Right forelimb (tissue), 1 donor: ENCODE measurements around the gene CCNI2.

Experiments used
- DNase-seq: peaks from one replicate; pipeline ENCODE4 v3.0.0-alpha.2; 2018

CCNI2 gene

GRCh38 chr5:132750471-132751230 is 3.4 kb downstream of the CCNI2 start:
- DNase-seq, result no peak

- no peak for DNase-seq
Observed at GRCh38 chr5:132751444-132751843, 4.2 kb downstream of the CCNI2 start.

- no peak for DNase-seq
Observed at GRCh38 chr5:132751971-132752580, 4.8 kb downstream of the CCNI2 start.

- no peak for DNase-seq
Observed at GRCh38 chr5:132752581-132753125, 5.4 kb downstream of the CCNI2 start.

- no peak for DNase-seq
Observed at GRCh38 chr5:132753135-132753987, 6.1 kb downstream of the CCNI2 start.

GRCh38 chr5:132754111-132754510 is 6.9 kb downstream of the CCNI2 start:
- DNase-seq, result no peak

GRCh38 chr5:132754947-132755346 is 7.7 kb downstream of the CCNI2 start:
- no peak for DNase-seq

GRCh38 chr5:132756542-132756941 is 9.3 kb downstream of the CCNI2 start:
- no peak for DNase-seq

GRCh38 chr5:132758451-132758850 is 11.2 kb downstream of the CCNI2 start:
- DNase-seq, result no peak

- DNase-seq, result no peak
Observed at GRCh38 chr5:132759114-132760048, 12.2 kb downstream of the CCNI2 start.

- DNase-seq, result no peak
Observed at GRCh38 chr5:132760049-132760420, 12.8 kb downstream of the CCNI2 start.

- no peak for DNase-seq
Observed at GRCh38 chr5:132760601-132761317, 13.5 kb downstream of the CCNI2 start.

GRCh38 chr5:132761321-132762240 is 14.4 kb downstream of the CCNI2 start:
- DNase-seq, result no peak

- DNase-seq, result no peak
Observed at GRCh38 chr5:132762246-132763000, 15.2 kb downstream of the CCNI2 start.

- DNase-seq, result no peak
Observed at GRCh38 chr5:132763181-132764036, 16.2 kb downstream of the CCNI2 start.

- DNase-seq, result no peak
Observed at GRCh38 chr5:132764051-132764450, 16.8 kb downstream of the CCNI2 start.

- no peak for DNase-seq
Observed at GRCh38 chr5:132764671-132765238, 17.5 kb downstream of the CCNI2 start.

GRCh38 chr5:132765311-132766019 is 18.2 kb downstream of the CCNI2 start:
- DNase-seq, result no peak
